Fibroblast of pulmonary artery (primary cell): ENCODE results near the gene TNIK.

Experiments
- DNase-seq: peaks from one replicate; pipeline ENCODE4 v3.0.0-alpha.2; 2010; ENCODE audit warnings: low read depth
- H3K4me3 ChIP-seq: replicated peaks from 2 replicates; pipeline ENCODE4 v1.5.1; 2011; ENCODE audit warnings: low read depth, mild to moderate bottlenecking, control low read depth, low read length, moderate library complexity
- CTCF ChIP-seq: IDR thresholded peaks from 2 replicates; pipeline ENCODE4 v1.5.1; 2011; ENCODE audit warnings: mild to moderate bottlenecking, control low read depth, low read length, inconsistent platforms; ENCODE audit errors: missing control alignments

Gene TNIK

GRCh38 chr3:171254315-171254714 is 205.9 kb downstream of the TNIK start:
- DNase-seq = no peak
- no peak overlapping the region for H3K4me3 ChIP-seq
- no peak for TF ChIP-seq CTCF

GRCh38 chr3:171251835-171252234 is 208.4 kb downstream of the TNIK start:
- DNase-seq = no peak

GRCh38 chr3:171250444-171250843 is 209.8 kb downstream of the TNIK start:
- no peak for DNase-seq

More at GRCh38 chr3:171251835-171252234, 208.4 kb downstream of the TNIK start:
- no peak overlapping the region for H3K4me3 ChIP-seq
- TF ChIP-seq CTCF = no peak

GRCh38 chr3:171249245-171249644 is 211.0 kb downstream of the TNIK start:
- H3K4me3 ChIP-seq = no peak overlapping the region
- no peak for DNase-seq
- no peak for TF ChIP-seq CTCF

More at GRCh38 chr3:171250444-171250843, 209.8 kb downstream of the TNIK start:
- no peak overlapping the region for H3K4me3 ChIP-seq
- no peak for TF ChIP-seq CTCF

GRCh38 chr3:171248426-171249111 is 211.6 kb downstream of the TNIK start:
- H3K4me3 ChIP-seq = no peak overlapping the region
- no peak for TF ChIP-seq CTCF
- no peak for DNase-seq

GRCh38 chr3:171245796-171246765 is 214.1 kb downstream of the TNIK start:
- DNase-seq = no peak
- H3K4me3 ChIP-seq = no peak overlapping the region
- TF ChIP-seq CTCF = no peak
